Breast epithelium (tissue), 3 donors: ENCODE measurements around the gene STAB2.

Experiments used
- POLR2A ChIP-seq: fragments of 450-650 bp; IDR thresholded peaks from one replicate; pipeline ENCODE4 v1.6.1; 2016; ENCODE audit warnings: antibody characterized with exemption, mild to moderate bottlenecking, moderate library complexity
- TF ChIP-seq, protein P1 (sequence below), 3 donors: fragments of 450-650 bp; IDR thresholded peaks; one replicate each; pipeline ENCODE4 v1.5.1; 2016 to 2017; ENCODE audit warnings: antibody characterized with exemption in 3 of 3, mild to moderate bottlenecking in 3 of 3, moderate library complexity in 3 of 3

DNA sequence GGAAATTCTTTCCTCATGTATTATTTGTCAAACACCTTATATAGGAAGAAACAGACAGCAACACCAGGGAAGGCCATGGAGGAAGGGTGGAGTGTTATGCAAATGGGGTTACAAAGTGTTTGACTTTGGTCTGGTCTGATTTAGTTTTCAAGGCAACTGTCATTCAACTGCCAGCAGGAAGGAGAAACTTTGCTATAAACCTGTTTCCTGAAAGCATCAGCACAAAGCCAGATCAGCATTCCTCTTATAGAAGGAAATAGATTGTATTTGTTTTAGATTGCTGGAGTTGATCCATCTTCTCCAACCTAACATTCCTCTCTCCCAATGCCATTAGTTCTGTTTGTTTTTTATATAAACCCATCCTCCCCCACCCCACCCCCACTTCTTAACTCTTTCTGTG lies 65.7 kb downstream of the STAB2 start:
- TF ChIP-seq, protein P1, sequence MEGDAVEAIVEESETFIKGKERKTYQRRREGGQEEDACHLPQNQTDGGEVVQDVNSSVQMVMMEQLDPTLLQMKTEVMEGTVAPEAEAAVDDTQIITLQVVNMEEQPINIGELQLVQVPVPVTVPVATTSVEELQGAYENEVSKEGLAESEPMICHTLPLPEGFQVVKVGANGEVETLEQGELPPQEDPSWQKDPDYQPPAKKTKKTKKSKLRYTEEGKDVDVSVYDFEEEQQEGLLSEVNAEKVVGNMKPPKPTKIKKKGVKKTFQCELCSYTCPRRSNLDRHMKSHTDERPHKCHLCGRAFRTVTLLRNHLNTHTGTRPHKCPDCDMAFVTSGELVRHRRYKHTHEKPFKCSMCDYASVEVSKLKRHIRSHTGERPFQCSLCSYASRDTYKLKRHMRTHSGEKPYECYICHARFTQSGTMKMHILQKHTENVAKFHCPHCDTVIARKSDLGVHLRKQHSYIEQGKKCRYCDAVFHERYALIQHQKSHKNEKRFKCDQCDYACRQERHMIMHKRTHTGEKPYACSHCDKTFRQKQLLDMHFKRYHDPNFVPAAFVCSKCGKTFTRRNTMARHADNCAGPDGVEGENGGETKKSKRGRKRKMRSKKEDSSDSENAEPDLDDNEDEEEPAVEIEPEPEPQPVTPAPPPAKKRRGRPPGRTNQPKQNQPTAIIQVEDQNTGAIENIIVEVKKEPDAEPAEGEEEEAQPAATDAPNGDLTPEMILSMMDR (IDR thresholded peaks at IDR 0.05): no peak
- TF ChIP-seq POLR2A: no peak
